A549 (cell line): Measurements from ENCODE around the gene PARP15. TPM values are rescaled to one million over a fixed set of nuclear protein-coding genes. Genes with fewer than 3 reads are reported as not detected.

Experiments
- ATAC-seq, 2 experiments: fragments of 200-7000 bp in 1 of 2; fragments of >200 bp in 1 of 2; cut with Nextera tagmentation in 1 of 2; cut with Tn5 transposase in 1 of 2; 3 replicates each; pipeline versions ENCODE4 v1.8.0 to v1.9.1; 2018 to 2020; ENCODE audit warnings: mild to moderate bottlenecking in 1 of 2, moderate library complexity in 1 of 2
- CTCF ChIA-PET: fragments of 300-600 bp; sonication (Branson Sonifier 250); formaldehyde crosslinking; extraction: SDS; loops from one replicate; lab custom pipeline; 2021; ENCODE audit warnings: antibody characterized with exemption, inconsistent platforms; lab: Yijun Ruan, JAX
- POLR2A ChIA-PET: fragments of 350-600 bp; formaldehyde crosslinking; extraction: SDS; loops from one replicate; lab custom pipeline; 2021; ENCODE audit warnings: antibody characterized with exemption, inconsistent platforms; lab: Yijun Ruan, JAX
- DNase-seq, 2 experiments: peaks; one replicate each; pipeline versions ENCODE4 v3.0.0 to v3.0.0-alpha.2; 2011 to 2016; ENCODE audit warnings: low read depth in 1 of 2, low spot score in 1 of 2
- FAIRE-seq: peaks from 2 replicates; lab custom pipeline; 2011; peaks lifted over from hg19 to GRCh38; lab: Jason Lieb, UNC
- H3K27ac ChIP-seq, 2 experiments: fragments of >200 bp; sonication (Bioruptor Twin); formaldehyde crosslinking; 3 replicates each; pipeline ENCODE4 v1.5.1; 2016 to 2017
- H3K4me1 ChIP-seq: fragments of >200 bp; sonication (Bioruptor Twin); formaldehyde crosslinking; 3 replicates; pipeline ENCODE4 v1.6.1; 2016
- H3K4me2 ChIP-seq: fragments of >200 bp; sonication (Bioruptor Twin); formaldehyde crosslinking; 3 replicates; pipeline ENCODE4 v1.6.1; 2016
- H3K4me3 ChIP-seq: fragments of >200 bp; sonication (Bioruptor Twin); formaldehyde crosslinking; 3 replicates; pipeline ENCODE4 v1.5.1; 2016
- H3K9me3 ChIP-seq: fragments of >200 bp; sonication (Bioruptor Twin); formaldehyde crosslinking; 3 replicates; pipeline ENCODE4 v1.6.1; 2016
- BHLHE40 ChIP-seq: IDR thresholded peaks from 2 replicates; pipeline ENCODE4 v1.6.1; 2012; ENCODE audit warnings: low read depth, low read length, inconsistent platforms
- CHD2 ChIP-seq: fragments of 150-350 bp; IDR thresholded peaks from 2 replicates; pipeline ENCODE4 v1.6.1; 2014; ENCODE audit warnings: low read length; ENCODE audit not compliant: partially characterized antibody
- CHD4 ChIP-seq: fragments of 200-600 bp; sonication (generic); IDR thresholded peaks from 2 replicates; pipeline ENCODE4 v1.6.1; 2016; ENCODE audit warnings: antibody characterized with exemption, mild to moderate bottlenecking, borderline replicate concordance
- EHF ChIP-seq: fragments of 250-450 bp; sonication (Bioruptor Pico); IDR thresholded peaks from 2 replicates; pipeline ENCODE4 v1.5.0; 2020; ENCODE audit warnings: mild to moderate bottlenecking
- FOSL2 ChIP-seq, 2 experiments: fragments of 450-650 bp in 1 of 2; fragments of >200 bp in 1 of 2; sonication (Bioruptor Twin) in 1 of 2; formaldehyde crosslinking; IDR thresholded peaks; 2 replicates each; pipeline versions ENCODE4 v1.5.0 to v1.6.1; 2016 to 2020; ENCODE audit warnings: mild to moderate bottlenecking in 1 of 2, moderate library complexity in 1 of 2
- FOXS1 ChIP-seq: fragments of 250-450 bp; sonication (Bioruptor Pico); IDR thresholded peaks from 2 replicates; pipeline ENCODE4 v1.5.0; 2020; ENCODE audit warnings: mild to moderate bottlenecking, moderate library complexity
- HDAC2 ChIP-seq: fragments of 200-600 bp; sonication (generic); IDR thresholded peaks from 2 replicates; pipeline ENCODE4 v1.6.1; 2016
- HES2 ChIP-seq: fragments of >200 bp; sonication (Bioruptor Twin); formaldehyde crosslinking; IDR thresholded peaks from 2 replicates; pipeline ENCODE4 v1.6.1; 2016
- HEYL ChIP-seq: fragments of 250-450 bp; sonication (Bioruptor Pico); IDR thresholded peaks from 2 replicates; pipeline ENCODE4 v1.8.0; 2021; ENCODE audit warnings: mild to moderate bottlenecking, moderate library complexity
- HMGXB4 ChIP-seq: fragments of 250-450 bp; sonication (Bioruptor Pico); IDR thresholded peaks from 2 replicates; pipeline ENCODE4 v1.5.0; 2021; ENCODE audit warnings: mild to moderate bottlenecking, moderate library complexity, borderline replicate concordance
- HOXA7 ChIP-seq: fragments of 250-450 bp; sonication (Bioruptor Pico); IDR thresholded peaks from 2 replicates; pipeline ENCODE4 v1.5.0; 2020; ENCODE audit warnings: mild to moderate bottlenecking, moderate library complexity
- HOXB13 ChIP-seq: fragments of 250-450 bp; sonication (Bioruptor Pico); IDR thresholded peaks from 2 replicates; pipeline ENCODE4 v1.5.0; 2020; ENCODE audit warnings: low read depth, mild to moderate bottlenecking, moderate library complexity
- HOXB5 ChIP-seq: fragments of 250-450 bp; sonication (Bioruptor Pico); IDR thresholded peaks from 2 replicates; pipeline ENCODE4 v1.5.0; 2020; ENCODE audit warnings: mild to moderate bottlenecking, moderate library complexity
- JUNB ChIP-seq: fragments of >200 bp; sonication (Bioruptor Twin); formaldehyde crosslinking; IDR thresholded peaks from 2 replicates; pipeline ENCODE4 v1.6.1; 2016
- KDM5A ChIP-seq: fragments of 200-600 bp; sonication (generic); IDR thresholded peaks from 2 replicates; pipeline ENCODE4 v1.6.1; 2016; ENCODE audit warnings: antibody characterized with exemption, mild to moderate bottlenecking
- POLR2A ChIP-seq: IDR thresholded peaks from 2 replicates; pipeline ENCODE4 v1.6.1; 2012; ENCODE audit warnings: mild to moderate bottlenecking, low read length
- RAD21 ChIP-seq, 2 experiments: fragments of >200 bp in 1 of 2; sonication (Bioruptor Twin) in 1 of 2; formaldehyde crosslinking in 1 of 2; IDR thresholded peaks in 1 of 2; conservative IDR thresholded peaks in 1 of 2; 2 replicates in 1 of 2; 3 replicates in 1 of 2; pipeline ENCODE4 v1.6.1; 2012 to 2018; ENCODE audit warnings: inconsistent platforms in 1 of 2
- RCOR1 ChIP-seq: fragments of 150-350 bp; IDR thresholded peaks from 2 replicates; pipeline ENCODE4 v1.6.1; 2014; ENCODE audit warnings: antibody characterized with exemption, low read length, low read depth
- RFX5 ChIP-seq: fragments of 450-650 bp; IDR thresholded peaks from 2 replicates; pipeline ENCODE4 v1.7.1; 2014; ENCODE audit warnings: antibody characterized with exemption, mild to moderate bottlenecking, moderate library complexity
- USF2 ChIP-seq: fragments of 450-650 bp; IDR thresholded peaks from 2 replicates; pipeline ENCODE4 v1.6.1; 2014; ENCODE audit warnings: antibody characterized with exemption
- ZSCAN20 ChIP-seq: fragments of 250-450 bp; sonication (Bioruptor Pico); IDR thresholded peaks from 2 replicates; pipeline ENCODE4 v1.8.0; 2022; ENCODE audit warnings: mild to moderate bottlenecking, moderate library complexity
- WGBS: methylation state at CpG from one replicate; pipeline ENCODE4 v1.1.6; 2017; ENCODE audit errors: missing lambda C conversion rate; 5-methylcytosine and 5-hydroxymethylcytosine counted together
- polyA plus RNA-seq, 4 experiments: library from polyadenylated mRNA; depleted of rRNA in 3 of 4; stranded (reverse); fragments of >200 nt; fragmentation: RNase III in 1 of 4; extraction: RNeasy Plus Mini Kit Qiagen cat#74134 plus additional on column Dnase treatment in 1 of 4; gene quantifications; 2 replicates in 3 of 4; 3 replicates in 1 of 4; pipeline ENCODE4 v1.2.3, GENCODE V29; 2011 to 2017

The PARP15 gene
- polyA plus RNA-seq, 2 of the 4 experiments (the other 2 are of a cell fraction) = 0.05 TPM; not detected in 1

GRCh38 chr3:122606330-122606729 lies 28.9 kb downstream of the PARP15 start (continued):
- no peak for TF ChIP-seq RAD21 (conservative IDR thresholded peaks at IDR 0.05 in 1 of 2, IDR thresholded peaks at IDR 0.05 in 1 of 2)
- no peak for TF ChIP-seq HOXA7 (CRISPR knock-in tag)
- no peak for TF ChIP-seq FOXS1 (CRISPR knock-in tag)
- TF ChIP-seq FOSL2 (IDR thresholded peaks at IDR 0.05) = no peak
- TF ChIP-seq FOSL2 (CRISPR knock-in tag; IDR thresholded peaks at IDR 0.05) = no peak
- no peak for TF ChIP-seq CHD2
- TF ChIP-seq ZSCAN20 (CRISPR knock-in tag) = no peak
- TF ChIP-seq RFX5 = no peak

- no peaks in the 10 kb centered on the region for H3K9me3 ChIP-seq
- ChIA-PET POLR2A (no interaction called here), CTCF (no interaction called here)
- TF ChIP-seq BHLHE40 (no peak), CHD2 (no peak), USF2 (no peak), HMGXB4 (no peak), HOXB13 (CRISPR knock-in tag) (no peak), HES2 (no peak), KDM5A (no peak), RCOR1 (no peak), HEYL (no peak), CHD4 (no peak), POLR2A (no peak), HDAC2 (no peak)
- WGBS = 89% methylated on average over 1 of the region's 1 CpG
- ATAC-seq (no peak), FAIRE-seq (no peak), DNase-seq (no peak)
- H3K4me2 ChIP-seq = no peak overlapping the region
- no peak overlapping the region for H3K27ac ChIP-seq
- H3K4me3 ChIP-seq = no peak overlapping the region
- H3K4me1 ChIP-seq = peaks cover 5% of the 10 kb centered on the region
Observed at GRCh38 chr3:122608916-122609315, 31.5 kb downstream of the PARP15 start.

GRCh38 chr3:122609798-122610559 lies 32.5 kb downstream of the PARP15 start:
- no peak for FAIRE-seq
- peak overlapping the region; percentile 58 for H3K4me2 ChIP-seq
- TF ChIP-seq BHLHE40 = no peak
- no peak for TF ChIP-seq HOXB5 (CRISPR knock-in tag)
- no peak for TF ChIP-seq EHF
- TF ChIP-seq RAD21 (conservative IDR thresholded peaks at IDR 0.05 in 1 of 2, IDR thresholded peaks at IDR 0.05 in 1 of 2) = no peak
- peak; percentile 76 for TF ChIP-seq FOSL2 (IDR thresholded peaks at IDR 0.05)
- TF ChIP-seq FOSL2 (CRISPR knock-in tag; IDR thresholded peaks at IDR 0.05) = peak; percentile 84
- TF ChIP-seq ZSCAN20 (CRISPR knock-in tag) = no peak
- TF ChIP-seq JUNB = peak; percentile 49
- TF ChIP-seq, all 56 proteins: peak for 2
- WGBS = 56% methylated on average over 7 of the region's 7 CpGs
- Histone ChIP-seq H3K27ac (peak overlapping the region in 1 of 2 experiments; percentile 71; a peak in 3 of 6 replicates), H3K4me3 (no peak overlapping the region), H3K4me1 (peaks cover 5% of the 10 kb centered on the region), H3K9me3 (no peaks in the 10 kb centered on the region)
- DNase-seq = peak; percentile 19 to 46
- ChIA-PET POLR2A (no interaction called here), CTCF (no interaction called here)
- peak; percentile 78 to 87 for ATAC-seq
